Lower leg skin (tissue), 3 donors: Measurements from ENCODE around the gene TPK1.

Experiments used
- POLR2A ChIP-seq, 2 donors: fragments of 450-650 bp; IDR thresholded peaks; one replicate each; pipeline ENCODE4 v1.6.1; 2016 to 2017; ENCODE audit warnings: antibody characterized with exemption in 2 of 2, mild to moderate bottlenecking in 1 of 2, moderate library complexity in 1 of 2
- TF ChIP-seq, protein P1 (sequence below), 3 donors: fragments of 450-650 bp; IDR thresholded peaks; one replicate each; pipeline ENCODE4 v1.5.1; 2016; ENCODE audit warnings: antibody characterized with exemption in 3 of 3, mild to moderate bottlenecking in 3 of 3, moderate library complexity in 2 of 3

DNA sequence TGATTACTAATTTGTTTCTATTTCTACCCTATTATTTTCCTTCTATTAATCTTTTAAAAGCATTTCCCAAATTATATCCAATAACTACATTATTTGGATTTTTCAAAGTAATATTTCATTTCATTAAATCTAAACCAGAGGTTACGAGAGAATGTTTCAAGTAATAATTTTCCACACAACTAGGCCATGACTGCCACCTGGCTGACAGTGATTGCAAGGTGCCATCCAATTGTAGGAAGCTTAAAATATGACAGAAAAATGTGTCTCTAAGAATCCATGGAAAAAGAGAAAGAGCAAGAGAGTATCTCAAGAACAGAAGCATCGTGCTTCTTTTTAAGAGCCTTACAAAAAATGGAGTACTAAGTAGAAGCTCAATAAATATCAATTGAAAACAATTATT, 48.7 kb downstream of the TPK1 start:
- no peak for TF ChIP-seq POLR2A (IDR thresholded peaks at IDR 0.05)
- TF ChIP-seq, protein P1, sequence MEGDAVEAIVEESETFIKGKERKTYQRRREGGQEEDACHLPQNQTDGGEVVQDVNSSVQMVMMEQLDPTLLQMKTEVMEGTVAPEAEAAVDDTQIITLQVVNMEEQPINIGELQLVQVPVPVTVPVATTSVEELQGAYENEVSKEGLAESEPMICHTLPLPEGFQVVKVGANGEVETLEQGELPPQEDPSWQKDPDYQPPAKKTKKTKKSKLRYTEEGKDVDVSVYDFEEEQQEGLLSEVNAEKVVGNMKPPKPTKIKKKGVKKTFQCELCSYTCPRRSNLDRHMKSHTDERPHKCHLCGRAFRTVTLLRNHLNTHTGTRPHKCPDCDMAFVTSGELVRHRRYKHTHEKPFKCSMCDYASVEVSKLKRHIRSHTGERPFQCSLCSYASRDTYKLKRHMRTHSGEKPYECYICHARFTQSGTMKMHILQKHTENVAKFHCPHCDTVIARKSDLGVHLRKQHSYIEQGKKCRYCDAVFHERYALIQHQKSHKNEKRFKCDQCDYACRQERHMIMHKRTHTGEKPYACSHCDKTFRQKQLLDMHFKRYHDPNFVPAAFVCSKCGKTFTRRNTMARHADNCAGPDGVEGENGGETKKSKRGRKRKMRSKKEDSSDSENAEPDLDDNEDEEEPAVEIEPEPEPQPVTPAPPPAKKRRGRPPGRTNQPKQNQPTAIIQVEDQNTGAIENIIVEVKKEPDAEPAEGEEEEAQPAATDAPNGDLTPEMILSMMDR (IDR thresholded peaks at IDR 0.05) = no peak
